Glutamatergic neuron (in vitro differentiated cells): ENCODE results near the gene RPS10. TPM values are rescaled to one million over a fixed set of nuclear protein-coding genes. Genes with fewer than 3 reads are reported as not detected.
"Not testable (repeated sequence)": the region's sequence is repeated elsewhere in the genome, so short reads cannot be mapped to it uniquely, and the experiment has no call there.

Experiments used
- DNase-seq: peaks from one replicate; pipeline ENCODE4 v3.0.0; 2022
- H3K27ac Mint-ChIP-seq: one replicate; pipeline ENCODE4 v1.8.0; 2020; ENCODE audit warnings: mild to moderate bottlenecking, mixed read lengths, inconsistent platforms; ENCODE audit not compliant: unreplicated experiment
- H3K27me3 Mint-ChIP-seq: one replicate; pipeline ENCODE4 v1.8.0; 2020; ENCODE audit warnings: mild to moderate bottlenecking, moderate library complexity, mixed read lengths, inconsistent platforms; ENCODE audit not compliant: unreplicated experiment
- H3K36me3 Mint-ChIP-seq: one replicate; pipeline ENCODE4 v1.8.0; 2020; ENCODE audit warnings: mild to moderate bottlenecking, mixed read lengths, inconsistent platforms; ENCODE audit not compliant: unreplicated experiment
- H3K4me1 Mint-ChIP-seq: one replicate; pipeline ENCODE4 v1.8.0; 2020; ENCODE audit warnings: mild to moderate bottlenecking, low read depth, mixed read lengths, inconsistent platforms; ENCODE audit not compliant: unreplicated experiment
- H3K4me3 Mint-ChIP-seq: one replicate; pipeline ENCODE4 v1.8.0; 2020; ENCODE audit warnings: mild to moderate bottlenecking, mixed read lengths, inconsistent platforms; ENCODE audit not compliant: unreplicated experiment
- H3K9me3 Mint-ChIP-seq: one replicate; pipeline ENCODE4 v1.8.0; 2020; ENCODE audit warnings: mild to moderate bottlenecking, moderate library complexity, mixed read lengths, inconsistent platforms; ENCODE audit not compliant: unreplicated experiment
- CTCF ChIP-seq: fragments of 200-600 bp; sonication (generic); IDR thresholded peaks from one replicate; pipeline ENCODE4 v1.5.0; 2021; ENCODE audit not compliant: partially characterized antibody, unreplicated experiment
- total RNA-seq: library from RNA; stranded (reverse); fragmentation: NEBNext Ultra II Directional; extraction: Animal tissue kit (Norgen Biotek cat#: 25700); gene quantifications from one replicate; pipeline ENCODE4 v1.2.1, GENCODE V29; 2021; ENCODE audit not compliant: unreplicated experiment

The RPS10 gene
- total RNA-seq, 1 donor from 2014 or later = 643 TPM

- Mint-ChIP-seq H3K36me3 (no peaks in the 10 kb centered on the region), H3K4me3 (no peak overlapping the region), H3K27ac (no peak overlapping the region), H3K27me3 (peaks cover 2% of the 10 kb centered on the region), H3K9me3 (no peaks in the 10 kb centered on the region), H3K4me1 (peaks cover 16% of the 10 kb centered on the region)
- no peak for TF ChIP-seq CTCF
- no peak for DNase-seq
These were observed 42.7 kb downstream of the RPS10 start for GRCh38 chr6:34383161-34383631.

- Mint-ChIP-seq H3K36me3 (no peaks in the 10 kb centered on the region), H3K27me3 (peaks cover 2% of the 10 kb centered on the region), H3K9me3 (no peaks in the 10 kb centered on the region), H3K27ac (no peak overlapping the region), H3K4me1 (peaks cover 12% of the 10 kb centered on the region), H3K4me3 (no peak overlapping the region)
- DNase-seq = no peak
- no peak for TF ChIP-seq CTCF
These were observed 44.8 kb downstream of the RPS10 start for GRCh38 chr6:34381081-34381480.

GRCh38 chr6:34378470-34378869 lies 47.4 kb downstream of the RPS10 start:
- Mint-ChIP-seq H3K4me1 (peaks cover 5% of the 10 kb centered on the region), H3K4me3 (no peak overlapping the region), H3K9me3 (no peaks in the 10 kb centered on the region), H3K36me3 (no peaks in the 10 kb centered on the region), H3K27me3 (no peaks in the 10 kb centered on the region), H3K27ac (no peak overlapping the region)
- no peak for TF ChIP-seq CTCF
- no peak for DNase-seq

GRCh38 chr6:34377984-34378383 lies 47.9 kb downstream of the RPS10 start:
- H3K4me3 Mint-ChIP-seq = no peak overlapping the region
- no peaks in the 10 kb centered on the region for H3K27me3 Mint-ChIP-seq
- H3K4me1 Mint-ChIP-seq = peaks cover 4% of the 10 kb centered on the region
- no peaks in the 10 kb centered on the region for H3K9me3 Mint-ChIP-seq
- TF ChIP-seq CTCF = no peak
- no peak overlapping the region for H3K27ac Mint-ChIP-seq
- H3K36me3 Mint-ChIP-seq = no peaks in the 10 kb centered on the region
- DNase-seq = no peak

GRCh38 chr6:34377571-34377970 lies 48.3 kb downstream of the RPS10 start:
- not testable (repeated sequence) for H3K27me3 Mint-ChIP-seq, H3K27ac Mint-ChIP-seq, H3K4me1 Mint-ChIP-seq, DNase-seq, H3K36me3 Mint-ChIP-seq, H3K4me3 Mint-ChIP-seq, H3K9me3 Mint-ChIP-seq

GRCh38 chr6:34375833-34376232 lies 50.0 kb downstream of the RPS10 start:
- no peak for TF ChIP-seq CTCF
- Mint-ChIP-seq H3K27ac (no peak overlapping the region), H3K27me3 (no peaks in the 10 kb centered on the region), H3K9me3 (peaks cover 2% of the 10 kb centered on the region), H3K4me1 (peaks cover 4% of the 10 kb centered on the region), H3K36me3 (no peaks in the 10 kb centered on the region), H3K4me3 (no peak overlapping the region)
- no peak for DNase-seq
